Liver (tissue), 3 donors: Measurements from ENCODE around the gene MAPK11.

Source experiments
- EGR1 ChIP-seq, 2 donors: IDR thresholded peaks; 2 replicates each; pipeline ENCODE4 v1.6.1; 2016 to 2018; ENCODE audit warnings: antibody characterized with exemption in 2 of 2, low read depth in 2 of 2
- GABPA ChIP-seq, 2 donors: IDR thresholded peaks in 1 of 2; conservative IDR thresholded peaks in 1 of 2; 2 replicates each; pipeline ENCODE4 v1.6.1; 2016; ENCODE audit warnings: antibody characterized with exemption in 2 of 2, mild to moderate bottlenecking in 1 of 2, moderate library complexity in 1 of 2
- JUND ChIP-seq, 2 donors: IDR thresholded peaks; 2 replicates each; pipeline ENCODE4 v1.6.1; 2016; ENCODE audit warnings: antibody characterized with exemption in 2 of 2
- RAD21 ChIP-seq, 2 donors: IDR thresholded peaks; 2 replicates each; pipeline ENCODE4 v1.6.1; 2016; ENCODE audit warnings: antibody characterized with exemption in 2 of 2, mild to moderate bottlenecking in 2 of 2
- REST ChIP-seq: IDR thresholded peaks from 2 replicates; pipeline ENCODE4 v1.6.1; 2016; ENCODE audit warnings: antibody characterized with exemption, mild to moderate bottlenecking
- YY1 ChIP-seq: IDR thresholded peaks from 2 replicates; pipeline ENCODE4 v1.6.1; 2016; ENCODE audit warnings: antibody characterized with exemption, mild to moderate bottlenecking
- ZBTB33 ChIP-seq: IDR thresholded peaks from 2 replicates; pipeline ENCODE4 v1.6.1; 2016; ENCODE audit warnings: antibody characterized with exemption
- TF ChIP-seq, protein P1 (sequence below): fragments of 150-350 bp; IDR thresholded peaks from 2 replicates; pipeline ENCODE4 v1.5.1; 2017; ENCODE audit warnings: improper control_type of control experiment, low read depth, low read length; ENCODE audit not compliant: missing input control
- TF ChIP-seq, protein P2 (sequence below): IDR thresholded peaks from 2 replicates; pipeline ENCODE4 v1.6.1; 2016; ENCODE audit warnings: antibody characterized with exemption
- TF ChIP-seq, protein P3 (sequence below): IDR thresholded peaks from 2 replicates; pipeline ENCODE4 v1.6.1; 2016; ENCODE audit warnings: antibody characterized with exemption
- donor health status: healthy.
- donor health status: healthy.

GRCh38 chr22:50298937-50299784, 29.0 kb upstream of the MAPK11 start:
- TF ChIP-seq GABPA (IDR thresholded peaks at IDR 0.05 in 1 of 2, conservative IDR thresholded peaks at IDR 0.05 in 1 of 2) (no peak), RAD21 (IDR thresholded peaks at IDR 0.05) (no peak), ZBTB33 (no peak), EGR1 (IDR thresholded peaks at IDR 0.05; ENCODE audit: low read depth in 2 of 2) (no peak), REST (no peak), JUND (IDR thresholded peaks at IDR 0.05) (no peak), YY1 (no peak)
- TF ChIP-seq, protein P1, sequence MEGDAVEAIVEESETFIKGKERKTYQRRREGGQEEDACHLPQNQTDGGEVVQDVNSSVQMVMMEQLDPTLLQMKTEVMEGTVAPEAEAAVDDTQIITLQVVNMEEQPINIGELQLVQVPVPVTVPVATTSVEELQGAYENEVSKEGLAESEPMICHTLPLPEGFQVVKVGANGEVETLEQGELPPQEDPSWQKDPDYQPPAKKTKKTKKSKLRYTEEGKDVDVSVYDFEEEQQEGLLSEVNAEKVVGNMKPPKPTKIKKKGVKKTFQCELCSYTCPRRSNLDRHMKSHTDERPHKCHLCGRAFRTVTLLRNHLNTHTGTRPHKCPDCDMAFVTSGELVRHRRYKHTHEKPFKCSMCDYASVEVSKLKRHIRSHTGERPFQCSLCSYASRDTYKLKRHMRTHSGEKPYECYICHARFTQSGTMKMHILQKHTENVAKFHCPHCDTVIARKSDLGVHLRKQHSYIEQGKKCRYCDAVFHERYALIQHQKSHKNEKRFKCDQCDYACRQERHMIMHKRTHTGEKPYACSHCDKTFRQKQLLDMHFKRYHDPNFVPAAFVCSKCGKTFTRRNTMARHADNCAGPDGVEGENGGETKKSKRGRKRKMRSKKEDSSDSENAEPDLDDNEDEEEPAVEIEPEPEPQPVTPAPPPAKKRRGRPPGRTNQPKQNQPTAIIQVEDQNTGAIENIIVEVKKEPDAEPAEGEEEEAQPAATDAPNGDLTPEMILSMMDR: no peak
- TF ChIP-seq, protein P2, sequence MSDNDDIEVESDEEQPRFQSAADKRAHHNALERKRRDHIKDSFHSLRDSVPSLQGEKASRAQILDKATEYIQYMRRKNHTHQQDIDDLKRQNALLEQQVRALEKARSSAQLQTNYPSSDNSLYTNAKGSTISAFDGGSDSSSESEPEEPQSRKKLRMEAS: no peak
- TF ChIP-seq, protein P3, sequence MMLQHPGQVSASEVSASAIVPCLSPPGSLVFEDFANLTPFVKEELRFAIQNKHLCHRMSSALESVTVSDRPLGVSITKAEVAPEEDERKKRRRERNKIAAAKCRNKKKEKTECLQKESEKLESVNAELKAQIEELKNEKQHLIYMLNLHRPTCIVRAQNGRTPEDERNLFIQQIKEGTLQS: no peak
